GM19328 (cell line): ENCODE measurements around the gene UNC13C.

Experiments
- ATAC-seq: cut with Tn5 transposase; IDR thresholded peaks from one replicate; pipeline ENCODE4 v1.9.1; 2021; ENCODE audit warnings: mild to moderate bottlenecking, moderate library complexity; ENCODE audit not compliant: unreplicated experiment

UNC13C gene

GRCh38 chr15:54289590-54290136 is 311.4 kb downstream of the UNC13C start:
- no peak for ATAC-seq

- no peak for ATAC-seq
Observed at GRCh38 chr15:54298396-54298795, 320.2 kb downstream of the UNC13C start.

- no peak for ATAC-seq
Observed at GRCh38 chr15:54304321-54304720, 326.1 kb downstream of the UNC13C start.

- ATAC-seq: no peak
Observed at GRCh38 chr15:54305138-54305537, 326.9 kb downstream of the UNC13C start.

- ATAC-seq: no peak
Observed at GRCh38 chr15:54307252-54307902, 329.1 kb downstream of the UNC13C start.

- no peak for ATAC-seq
Observed at GRCh38 chr15:54307926-54308325, 329.7 kb downstream of the UNC13C start.

GRCh38 chr15:54312528-54312927 is 334.3 kb downstream of the UNC13C start:
- no peak for ATAC-seq

- ATAC-seq: no peak
Observed at GRCh38 chr15:54321426-54321825, 343.2 kb downstream of the UNC13C start.

GRCh38 chr15:54322341-54322740 is 344.1 kb downstream of the UNC13C start:
- ATAC-seq: no peak

- no peak for ATAC-seq
Observed at GRCh38 chr15:54345301-54345700, 367.1 kb downstream of the UNC13C start.

- no peak for ATAC-seq
Observed at GRCh38 chr15:54345827-54346226, 367.6 kb downstream of the UNC13C start.

GRCh38 chr15:54347082-54347827 is 369.0 kb downstream of the UNC13C start:
- no peak for ATAC-seq

- no peak for ATAC-seq
Observed at GRCh38 chr15:54353726-54354125, 375.5 kb downstream of the UNC13C start.

- no peak for ATAC-seq
Observed at GRCh38 chr15:54354341-54354740, 376.1 kb downstream of the UNC13C start.

GRCh38 chr15:54364961-54365360 is 386.7 kb downstream of the UNC13C start:
- no peak for ATAC-seq

GRCh38 chr15:54373332-54373731 is 395.1 kb downstream of the UNC13C start:
- ATAC-seq: no peak

GRCh38 chr15:54374184-54374952 is 396.1 kb downstream of the UNC13C start:
- ATAC-seq: no peak

- no peak for ATAC-seq
Observed at GRCh38 chr15:54387799-54388198, 409.6 kb downstream of the UNC13C start.

GRCh38 chr15:54388746-54389145 is 410.5 kb downstream of the UNC13C start:
- ATAC-seq: no peak

GRCh38 chr15:54410481-54410880 is 432.2 kb downstream of the UNC13C start:
- no peak for ATAC-seq

GRCh38 chr15:54424171-54424570 is 445.9 kb downstream of the UNC13C start:
- no peak for ATAC-seq
